SU-DHL-6 (cell line): Measurements from ENCODE around the gene MRPL44.
"Not testable (repeated sequence)": the region's sequence is repeated elsewhere in the genome, so short reads cannot be mapped to it uniquely, and the experiment has no call there.

ENCODE experiments used
- H2AFZ ChIP-seq: fragments of 200-600 bp; sonication (generic); 2 replicates; pipeline ENCODE4 v1.6.1; 2014; ENCODE audit warnings: low read depth, mild to moderate bottlenecking, moderate library complexity, mixed read lengths, antibody characterized with exemption, low read length; ENCODE audit not compliant: severe bottlenecking
- H3F3A ChIP-seq: fragments of 200-600 bp; shearing (Covaris generic); 2 replicates; pipeline ENCODE4 v1.6.0; 2016; ENCODE audit warnings: antibody characterized with exemption, mild to moderate bottlenecking; ENCODE audit not compliant: insufficient read depth
- H3K27ac ChIP-seq: fragments of 200-600 bp; sonication (generic); 2 replicates; pipeline ENCODE4 v1.5.1; 2016; ENCODE audit warnings: low read depth, mild to moderate bottlenecking, low read length, moderate library complexity, mixed read lengths
- H3K27me3 ChIP-seq: fragments of 200-600 bp; sonication (generic), shearing (Covaris generic); 2 replicates; pipeline ENCODE4 v1.6.0; 2014; ENCODE audit warnings: mild to moderate bottlenecking, low read length
- H3K36me3 ChIP-seq: fragments of 200-600 bp; sonication (generic); 2 replicates; pipeline ENCODE4 v1.6.1; 2014; ENCODE audit warnings: mild to moderate bottlenecking, low read length, mixed read lengths
- H3K4me2 ChIP-seq: fragments of 300-600, 200-600 bp; shearing (Covaris generic), sonication (generic); 2 replicates; pipeline ENCODE4 v1.6.0; 2014; ENCODE audit warnings: low read length, low read depth, mild to moderate bottlenecking; ENCODE audit not compliant: poor library complexity, severe bottlenecking
- H3K4me3 ChIP-seq: fragments of 200-600 bp; sonication (generic); 2 replicates; pipeline ENCODE4 v1.5.1; 2014; ENCODE audit warnings: antibody characterized with exemption, low read length, mild to moderate bottlenecking, mixed read lengths; ENCODE audit not compliant: insufficient read depth, poor library complexity, severe bottlenecking
- H3K79me2 ChIP-seq: fragments of 200-600 bp; sonication (generic); 2 replicates; pipeline ENCODE4 v1.6.1; 2014; ENCODE audit warnings: mild to moderate bottlenecking, low read length, moderate library complexity; ENCODE audit not compliant: insufficient read depth
- H3K9ac ChIP-seq: fragments of 200-600 bp; sonication (generic); 2 replicates; pipeline ENCODE4 v1.7.0; 2014; ENCODE audit warnings: mild to moderate bottlenecking, low read length
- H3K9me2 ChIP-seq: fragments of 200-600 bp; sonication (generic); replicated peaks from 2 replicates; pipeline ENCODE4 v1.6.1; 2014; ENCODE audit warnings: low read length; ENCODE audit not compliant: insufficient read depth
- H3K9me3 ChIP-seq: fragments of 200-600 bp; sonication (generic); 2 replicates; pipeline ENCODE4 v1.6.1; 2014; ENCODE audit warnings: low read length, mixed read lengths; ENCODE audit not compliant: insufficient read depth
- H4K20me1 ChIP-seq: fragments of 200-600 bp; sonication (generic); 2 replicates; pipeline ENCODE4 v1.6.1; 2014; ENCODE audit warnings: low read depth, mild to moderate bottlenecking, antibody characterized with exemption, low read length, moderate library complexity, mixed read lengths
- CTCF ChIP-seq: fragments of 200-600 bp; sonication (generic); IDR thresholded peaks from one replicate; pipeline ENCODE4 v1.5.1; 2017; ENCODE audit warnings: antibody characterized with exemption, mild to moderate bottlenecking, low read length, moderate library complexity; ENCODE audit not compliant: insufficient read depth, poor library complexity, severe bottlenecking
- EZH2phosphoT487 ChIP-seq: fragments of 200-600 bp; sonication (generic), shearing (Covaris generic); conservative IDR thresholded peaks from 2 replicates; pipeline ENCODE4 v1.6.1; 2018; ENCODE audit warnings: mild to moderate bottlenecking, antibody characterized with exemption, low read length, moderate library complexity, mixed read lengths

Gene MRPL44

GRCh38 chr2:223937535-223937934 lies 19.7 kb upstream of the MRPL44 start:
- no peaks in the 10 kb centered on the region for H4K20me1 ChIP-seq
- H3F3A ChIP-seq = no peaks in the 10 kb centered on the region
- H3K9me2 ChIP-seq = no peaks in the 10 kb centered on the region
- no peak overlapping the region for H3K9ac ChIP-seq
- no peak overlapping the region for H3K27ac ChIP-seq
- no peaks in the 10 kb centered on the region for H3K79me2 ChIP-seq
- no peak for TF ChIP-seq EZH2phosphoT487
- no peak for TF ChIP-seq CTCF
- no peak overlapping the region for H3K4me3 ChIP-seq
- no peaks in the 10 kb centered on the region for H3K36me3 ChIP-seq
- H3K27me3 ChIP-seq = no peaks in the 10 kb centered on the region
- no peak overlapping the region for H3K4me2 ChIP-seq
- no peaks in the 10 kb centered on the region for H3K9me3 ChIP-seq
- no peak overlapping the region for H2AFZ ChIP-seq

DNA sequence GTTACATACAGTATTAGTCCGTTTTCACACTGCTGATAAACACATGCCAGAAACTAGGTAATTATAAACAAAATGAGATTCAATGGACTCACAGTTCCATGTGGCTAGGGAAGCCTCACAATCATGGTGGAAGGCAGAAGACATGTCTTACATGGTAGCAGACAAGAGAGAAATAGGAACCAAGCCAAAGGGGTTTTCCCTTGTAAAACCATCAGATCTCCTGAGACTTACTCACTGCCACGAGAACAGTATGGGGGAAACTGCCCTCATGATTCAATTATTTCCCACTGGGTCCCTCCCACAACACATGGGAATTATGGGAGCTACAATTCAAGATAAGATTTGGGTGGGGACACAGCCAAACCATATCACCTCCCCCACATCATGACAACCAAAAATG lies 17.8 kb upstream of the MRPL44 start:
- H3K36me3 ChIP-seq, H3K27ac ChIP-seq, H3K9me3 ChIP-seq, H3F3A ChIP-seq, H4K20me1 ChIP-seq, H2AFZ ChIP-seq, H3K27me3 ChIP-seq, H3K9ac ChIP-seq, H3K4me2 ChIP-seq, H3K79me2 ChIP-seq, H3K9me2 ChIP-seq, H3K4me3 ChIP-seq: not testable (repeated sequence)

DNA sequence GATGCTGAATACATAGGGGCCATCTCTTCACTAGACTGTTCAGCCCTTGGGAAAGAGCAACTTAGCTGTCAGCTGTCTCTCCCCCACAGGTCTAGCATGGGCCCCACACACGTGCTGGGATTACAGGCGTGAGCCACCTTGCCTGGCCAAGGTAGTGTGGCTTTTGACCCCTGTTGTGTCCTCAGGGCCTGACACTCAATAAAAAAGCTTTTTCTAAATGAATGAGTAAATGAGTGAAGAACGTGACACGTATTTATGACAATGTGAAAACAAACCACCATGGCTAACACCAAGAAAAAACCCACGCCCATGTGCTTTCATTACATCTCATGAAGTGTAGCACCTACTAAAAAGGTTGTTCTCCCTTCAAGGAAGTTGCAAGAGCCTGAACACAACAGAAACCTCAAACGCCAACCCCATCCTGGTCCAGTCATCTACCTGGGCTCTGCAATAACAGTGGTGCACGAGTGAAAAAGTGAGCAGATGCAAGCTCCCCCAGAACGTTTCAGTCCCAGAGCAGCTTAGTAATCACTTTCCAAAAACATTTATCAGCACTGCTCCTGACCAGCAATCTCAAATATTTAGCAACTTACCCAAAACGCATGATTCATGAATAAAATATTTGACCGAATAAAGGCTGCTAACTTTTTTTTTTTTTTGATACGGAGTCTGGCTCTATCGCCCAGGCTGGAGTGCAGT lies 15.5 kb upstream of the MRPL44 start:
- Histone ChIP-seq H3K27ac (no peak overlapping the region), H2AFZ (no peak overlapping the region), H3K4me3 (no peak overlapping the region), H3K27me3 (no peaks in the 10 kb centered on the region), H3K9me3 (no peaks in the 10 kb centered on the region), H3F3A (no peaks in the 10 kb centered on the region), H3K79me2 (no peaks in the 10 kb centered on the region), H3K9ac (no peak overlapping the region), H3K4me2 (no peak overlapping the region), H3K9me2 (no peaks in the 10 kb centered on the region), H3K36me3 (no peaks in the 10 kb centered on the region), H4K20me1 (no peaks in the 10 kb centered on the region)
- TF ChIP-seq EZH2phosphoT487 (no peak), CTCF (no peak)

- Histone ChIP-seq H3K4me3 (no peak overlapping the region), H3F3A (no peaks in the 10 kb centered on the region), H3K36me3 (no peaks in the 10 kb centered on the region), H3K27ac (no peak overlapping the region), H3K9ac (no peak overlapping the region), H2AFZ (no peak overlapping the region), H4K20me1 (no peaks in the 10 kb centered on the region), H3K9me3 (no peaks in the 10 kb centered on the region), H3K9me2 (no peaks in the 10 kb centered on the region), H3K27me3 (no peaks in the 10 kb centered on the region), H3K4me2 (no peak overlapping the region), H3K79me2 (no peaks in the 10 kb centered on the region)
- TF ChIP-seq EZH2phosphoT487 (no peak), CTCF (no peak)
Measured at GRCh38 chr2:223943135-223943534, 14.1 kb upstream of the MRPL44 start.
